ENCODE results near the gene ALDH4A1.

DNA sequence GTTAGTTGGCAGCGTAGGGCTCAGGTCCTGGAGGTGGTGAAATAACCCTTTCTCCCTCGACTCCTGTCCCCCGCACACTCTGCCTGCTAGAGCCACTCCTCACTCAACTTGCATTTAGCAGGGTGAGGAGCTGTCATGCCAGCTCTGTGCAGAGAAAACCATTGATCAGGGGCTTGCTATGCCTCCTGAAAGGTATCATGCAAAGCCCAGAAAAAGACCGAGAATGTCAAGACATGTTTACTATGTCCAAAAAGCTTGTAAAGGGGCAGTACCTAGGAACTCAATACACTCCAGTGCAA, 18.0 kb downstream of the ALDH4A1 start:
- TF ChIP-seq EP300 (IDR thresholded peaks at IDR 0.05) (no peak), POLR2AphosphoS5 (IDR thresholded peaks at IDR 0.05) (no peak), POLR2A (IDR thresholded peaks at IDR 0.05; ENCODE audit: low read depth) (no peak)
- TF ChIP-seq, protein P1, sequence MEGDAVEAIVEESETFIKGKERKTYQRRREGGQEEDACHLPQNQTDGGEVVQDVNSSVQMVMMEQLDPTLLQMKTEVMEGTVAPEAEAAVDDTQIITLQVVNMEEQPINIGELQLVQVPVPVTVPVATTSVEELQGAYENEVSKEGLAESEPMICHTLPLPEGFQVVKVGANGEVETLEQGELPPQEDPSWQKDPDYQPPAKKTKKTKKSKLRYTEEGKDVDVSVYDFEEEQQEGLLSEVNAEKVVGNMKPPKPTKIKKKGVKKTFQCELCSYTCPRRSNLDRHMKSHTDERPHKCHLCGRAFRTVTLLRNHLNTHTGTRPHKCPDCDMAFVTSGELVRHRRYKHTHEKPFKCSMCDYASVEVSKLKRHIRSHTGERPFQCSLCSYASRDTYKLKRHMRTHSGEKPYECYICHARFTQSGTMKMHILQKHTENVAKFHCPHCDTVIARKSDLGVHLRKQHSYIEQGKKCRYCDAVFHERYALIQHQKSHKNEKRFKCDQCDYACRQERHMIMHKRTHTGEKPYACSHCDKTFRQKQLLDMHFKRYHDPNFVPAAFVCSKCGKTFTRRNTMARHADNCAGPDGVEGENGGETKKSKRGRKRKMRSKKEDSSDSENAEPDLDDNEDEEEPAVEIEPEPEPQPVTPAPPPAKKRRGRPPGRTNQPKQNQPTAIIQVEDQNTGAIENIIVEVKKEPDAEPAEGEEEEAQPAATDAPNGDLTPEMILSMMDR (IDR thresholded peaks at IDR 0.05), result no peak

Measured in esophagus muscularis mucosa (tissue), 4 donors.